K562 (cell line): ENCODE results near the gene PARD3. TPM values are rescaled to one million over a fixed set of nuclear protein-coding genes. Genes with fewer than 3 reads are reported as not detected.

Experiments used
- ATAC-seq: fragments of 200-7000 bp; cut with Tn5 transposase; 3 replicates; pipeline ENCODE4 v1.9.1; 2020; ENCODE audit warnings: moderate library complexity
- BruUV-seq: library from RNA; stranded (reverse); fragments of 400-500 nt; replicated peaks from 2 replicates; lab custom pipeline; 2021; lab: Mats Ljungman, UMichigan
- CTCF ChIA-PET: fragments of 300-600 bp; formaldehyde crosslinking; extraction: SDS; loops from one replicate; lab custom pipeline; 2021; ENCODE audit warnings: low intra/inter-chr PET ratio; lab: Yijun Ruan, JAX
- POLR2A ChIA-PET: fragments of 300-600, 350-650 bp; sonication (Branson Sonifier 250); formaldehyde crosslinking; extraction: SDS; loops from one replicate; lab custom pipeline; 2021; ENCODE audit warnings: antibody characterized with exemption, inconsistent platforms; lab: Yijun Ruan, JAX
- DNase-seq, 4 experiments: peaks; one replicate each; pipeline versions ENCODE4 v3.0.0 to v3.0.0-alpha.2; 2011 to 2018; ENCODE audit warnings: low spot score in 3 of 4, mixed read lengths in 3 of 4; ENCODE audit errors: extremely low read depth in 1 of 4
- FAIRE-seq: peaks from 2 replicates; lab custom pipeline; 2011; peaks lifted over from hg19 to GRCh38; lab: Jason Lieb, UNC
- H2AFZ ChIP-seq: 2 replicates; pipeline ENCODE4 v1.6.0; 2011; ENCODE audit warnings: low read depth, low read length, control low read depth, inconsistent platforms
- H3K27ac ChIP-seq: fragments of 200-600 bp; 3 replicates; pipeline ENCODE4 v1.8.0; 2011; ENCODE audit warnings: low read depth, mild to moderate bottlenecking, control low read depth, inconsistent platforms, low read length, moderate library complexity, mixed read lengths; ENCODE audit errors: extremely low read depth
- H3K27me3 ChIP-seq, 2 experiments: fragments of 300-600 bp in 1 of 2; 2 replicates in 1 of 2; 3 replicates in 1 of 2; pipeline versions ENCODE4 v1.6.0 to v1.8.0; 2011; ENCODE audit warnings: inconsistent platforms in 2 of 2, low read length in 2 of 2, mild to moderate bottlenecking in 1 of 2, mixed read lengths in 1 of 2, moderate library complexity in 1 of 2; ENCODE audit not compliant: control insufficient read depth in 2 of 2, insufficient read depth in 2 of 2
- H3K36me3 ChIP-seq: fragments of 300-600 bp; 3 replicates; pipeline ENCODE4 v1.8.0; 2011; ENCODE audit warnings: mild to moderate bottlenecking, low read length, inconsistent platforms; ENCODE audit not compliant: control insufficient read depth, insufficient read depth
- H3K4me1 ChIP-seq, 2 experiments: fragments of 200-600 bp in 1 of 2; replicated peaks in 1 of 2; 2 replicates in 1 of 2; 3 replicates in 1 of 2; pipeline versions ENCODE4 v1.5.1 to v1.8.0; 2011; ENCODE audit warnings: inconsistent platforms in 2 of 2, low read length in 2 of 2, mild to moderate bottlenecking in 1 of 2, mixed read lengths in 1 of 2, moderate library complexity in 1 of 2; ENCODE audit not compliant: control insufficient read depth in 2 of 2, insufficient read depth in 2 of 2
- H3K4me2 ChIP-seq: 2 replicates; pipeline ENCODE4 v1.6.1; 2011; ENCODE audit warnings: low read length, control low read depth, inconsistent platforms, mixed read lengths; ENCODE audit not compliant: insufficient read depth
- H3K4me3 ChIP-seq: fragments of 200-600 bp; sonication (generic), shearing (Covaris generic); 2 replicates; pipeline ENCODE4 v1.5.1; 2016; ENCODE audit warnings: control low read depth, inconsistent platforms
- H3K79me2 ChIP-seq: fragments of 200-600 bp; 3 replicates; pipeline ENCODE4 v1.8.0; 2011; ENCODE audit warnings: low read length, inconsistent platforms; ENCODE audit not compliant: control insufficient read depth, insufficient read depth
- H3K9ac ChIP-seq, 2 experiments: 2 replicates each; pipeline versions ENCODE4 v1.6.0 to v1.6.1; 2011; ENCODE audit warnings: low read depth in 2 of 2, low read length in 2 of 2, control low read depth in 1 of 2, inconsistent platforms in 1 of 2, mild to moderate bottlenecking in 1 of 2, mixed read lengths in 1 of 2; ENCODE audit not compliant: insufficient read depth in 1 of 2
- H3K9me1 ChIP-seq: one replicate; pipeline ENCODE4 v1.6.0; 2011; ENCODE audit warnings: inconsistent platforms, mild to moderate bottlenecking, low read length, moderate library complexity; ENCODE audit not compliant: control insufficient read depth, insufficient read depth
- H3K9me3 ChIP-seq: replicated peaks from 2 replicates; pipeline ENCODE4 v1.5.1; 2011; ENCODE audit warnings: low read depth, low read length, inconsistent platforms; ENCODE audit not compliant: control insufficient read depth, insufficient read depth
- H4K20me1 ChIP-seq: replicated peaks from 2 replicates; pipeline ENCODE4 v1.6.1; 2011; ENCODE audit warnings: low read length, inconsistent platforms, mixed read lengths; ENCODE audit not compliant: control insufficient read depth, insufficient read depth
- KAT7 ChIP-seq: sonication (generic); formaldehyde crosslinking; IDR thresholded peaks from 2 replicates; pipeline ENCODE4 v1.8.0; 2022; ENCODE audit warnings: missing genetic modification reagents, mild to moderate bottlenecking, borderline replicate concordance
- RFX1 ChIP-seq: fragments of 450-650 bp; IDR thresholded peaks from 2 replicates; pipeline ENCODE4 v1.6.1; 2016; ENCODE audit warnings: mild to moderate bottlenecking, moderate library complexity
- TARDBP ChIP-seq: fragments of 450-650 bp; IDR thresholded peaks from 2 replicates; pipeline ENCODE4 v1.6.1; 2016
- TEAD4 ChIP-seq, 2 experiments: sonication (generic) in 1 of 2; formaldehyde crosslinking in 1 of 2; IDR thresholded peaks; 2 replicates each; pipeline versions ENCODE4 v1.6.1 to v1.8.0; 2012 to 2022; ENCODE audit warnings: borderline replicate concordance in 1 of 2, inconsistent platforms in 1 of 2, low read length in 1 of 2, mild to moderate bottlenecking in 1 of 2, missing genetic modification reagents in 1 of 2
- whole genome bisulfite sequencing: fragments of 100-300 bp; shearing (Covaris generic); methylation state at CpG from one replicate; pipeline ENCODE4 v1.1.6; 2016; ENCODE audit warnings: low coverage, mixed read lengths; ENCODE audit not compliant: insufficient coverage; ENCODE audit errors: missing lambda C conversion rate; 5-methylcytosine and 5-hydroxymethylcytosine counted together
- in situ Hi-C: fragments of 300-500 bp; cut with MboI; formaldehyde crosslinking; loops from 4 replicates; pipeline ENCODE4 v1.15.0; 2018; ENCODE audit warnings: inconsistent platforms, mixed read lengths
- intact Hi-C: fragments of 100-400 bp; cut with micrococcal nuclease; formaldehyde crosslinking; loops from 2 replicates; pipeline ENCODE4 v1.14.2; 2022
- polyA plus RNA-seq, 8 experiments: library from polyadenylated mRNA; depleted of rRNA in 4 of 8; stranded (reverse) in 5 of 8; unstranded in 3 of 8; fragments of >200 nt; fragmentation: Nextera tagmentation in 2 of 8; fragmentation: Illumina TruSeq in 1 of 8; extraction: Ambion mirVana in 2 of 8; extraction: Trizol in 1 of 8; gene quantifications; 2 replicates each; pipeline versions ENCODE4 v1.2.1 to v1.2.3, GENCODE V29; 2011 to 2014; ENCODE audit warnings: inconsistent platforms in 1 of 8, missing spikeins in 1 of 8
- total RNA-seq, 7 experiments: library from RNA; depleted of rRNA in 6 of 7; stranded (reverse); fragments of >200 nt in 6 of 7; fragmentation: Illumina TruSeq in 2 of 7; extraction: Trizol in 2 of 7; gene quantifications; 2 replicates each; pipeline versions ENCODE4 v1.2.1 to v1.2.3, GENCODE V29; 2011 to 2021; ENCODE audit warnings: low replicate concordance in 1 of 7
- TF ChIP-seq, protein P1 (sequence below): fragments of 450-650 bp; IDR thresholded peaks from 2 replicates; pipeline ENCODE4 v1.6.1; 2016
- TF ChIP-seq, protein P2 (sequence below): fragments of 250-450 bp; sonication (Bioruptor Pico); IDR thresholded peaks from 2 replicates; pipeline ENCODE4 v1.4.0; 2020; ENCODE audit warnings: borderline replicate concordance
- TF ChIP-seq, protein P3 (sequence below): fragments of 450-650 bp; formaldehyde crosslinking; IDR thresholded peaks from 2 replicates; pipeline ENCODE4 v1.4.0; 2020; ENCODE audit warnings: mild to moderate bottlenecking, moderate library complexity
- TF ChIP-seq, protein P4 (sequence below), 2 experiments: fragments of 450-650 bp in 1 of 2; sonication (generic) in 1 of 2; formaldehyde crosslinking; conservative IDR thresholded peaks; 2 replicates each; pipeline versions ENCODE4 v1.4.0 to v1.8.1; 2020 to 2022; ENCODE audit warnings: mild to moderate bottlenecking in 1 of 2, missing genetic modification reagents in 1 of 2

The PARD3 gene
- total and polyA plus RNA-seq, 9 of the 15 experiments (the other 6 are each of a cell fraction or from before 2014, with no cell fraction given) = 2.7 to 11.7 (median 7.7) TPM

DNA sequence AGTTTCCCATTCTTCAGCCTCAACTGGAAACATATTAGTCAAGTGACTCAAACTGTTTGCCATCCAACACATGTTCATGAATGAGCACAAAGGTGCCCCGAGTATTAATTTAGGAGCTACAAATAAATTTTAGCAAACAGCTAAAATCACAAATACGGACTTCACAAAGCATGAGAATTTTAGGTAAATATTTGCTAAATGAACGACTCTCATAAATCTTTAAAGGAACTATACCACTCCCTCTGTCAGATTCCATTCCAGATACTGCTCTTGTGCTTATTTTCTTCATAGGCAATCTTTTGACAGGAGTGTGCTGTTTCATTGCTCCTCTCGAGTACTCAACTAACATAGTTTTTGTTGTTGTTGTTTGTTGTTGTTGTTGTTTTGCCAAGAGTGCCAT is 330.9 kb downstream of the PARD3 start (continued):
- TF ChIP-seq, protein P1, sequence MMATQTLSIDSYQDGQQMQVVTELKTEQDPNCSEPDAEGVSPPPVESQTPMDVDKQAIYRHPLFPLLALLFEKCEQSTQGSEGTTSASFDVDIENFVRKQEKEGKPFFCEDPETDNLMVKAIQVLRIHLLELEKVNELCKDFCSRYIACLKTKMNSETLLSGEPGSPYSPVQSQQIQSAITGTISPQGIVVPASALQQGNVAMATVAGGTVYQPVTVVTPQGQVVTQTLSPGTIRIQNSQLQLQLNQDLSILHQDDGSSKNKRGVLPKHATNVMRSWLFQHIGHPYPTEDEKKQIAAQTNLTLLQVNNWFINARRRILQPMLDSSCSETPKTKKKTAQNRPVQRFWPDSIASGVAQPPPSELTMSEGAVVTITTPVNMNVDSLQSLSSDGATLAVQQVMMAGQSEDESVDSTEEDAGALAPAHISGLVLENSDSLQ = no peak
- TF ChIP-seq RFX1 = no peak
- TF ChIP-seq, protein P2, sequence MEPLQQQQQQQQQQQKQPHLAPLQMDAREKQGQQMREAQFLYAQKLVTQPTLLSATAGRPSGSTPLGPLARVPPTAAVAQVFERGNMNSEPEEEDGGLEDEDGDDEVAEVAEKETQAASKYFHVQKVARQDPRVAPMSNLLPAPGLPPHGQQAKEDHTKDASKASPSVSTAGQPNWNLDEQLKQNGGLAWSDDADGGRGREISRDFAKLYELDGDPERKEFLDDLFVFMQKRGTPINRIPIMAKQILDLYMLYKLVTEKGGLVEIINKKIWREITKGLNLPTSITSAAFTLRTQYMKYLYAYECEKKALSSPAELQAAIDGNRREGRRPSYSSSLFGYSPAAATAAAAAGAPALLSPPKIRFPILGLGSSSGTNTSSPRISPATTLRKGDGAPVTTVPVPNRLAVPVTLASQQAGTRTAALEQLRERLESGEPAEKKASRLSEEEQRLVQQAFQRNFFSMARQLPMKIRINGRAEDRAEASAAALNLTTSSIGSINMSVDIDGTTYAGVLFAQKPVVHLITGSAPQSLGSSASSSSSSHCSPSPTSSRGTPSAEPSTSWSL (CRISPR knock-in tag) = no peak
- no peak for TF ChIP-seq KAT7 (CRISPR knock-in tag)
- no peak for TF ChIP-seq TEAD4 (IDR thresholded peaks at IDR 0.05; ENCODE audit: low read length)
- no peak for TF ChIP-seq TEAD4 (CRISPR knock-in tag; IDR thresholded peaks at IDR 0.05; ENCODE audit: borderline replicate concordance)
- TF ChIP-seq, all 486 proteins: peak for 0

DNA sequence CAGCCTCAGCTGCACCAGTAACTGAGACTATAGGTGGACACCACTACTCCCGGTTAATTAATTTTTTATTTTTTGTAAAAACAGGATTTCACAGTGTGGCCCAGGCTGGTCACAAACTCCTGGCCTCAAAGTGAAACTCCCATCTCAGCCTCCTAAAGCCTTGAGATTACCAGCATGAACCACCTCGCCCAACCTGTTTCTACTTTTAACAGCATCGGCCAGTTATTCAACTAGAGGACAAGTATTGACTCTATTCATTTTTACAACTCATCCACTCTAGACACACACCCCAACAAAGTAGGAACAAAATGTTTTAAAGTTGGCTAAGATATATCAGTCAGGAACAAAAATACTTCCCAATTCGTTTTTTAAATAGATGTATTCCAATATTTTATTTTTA is 334.8 kb downstream of the PARD3 start:
- Histone ChIP-seq H2AFZ (no peak overlapping the region), H3K4me1 (no peaks in the 10 kb centered on the region)
- no peak for DNase-seq
- TF ChIP-seq, protein P3, sequence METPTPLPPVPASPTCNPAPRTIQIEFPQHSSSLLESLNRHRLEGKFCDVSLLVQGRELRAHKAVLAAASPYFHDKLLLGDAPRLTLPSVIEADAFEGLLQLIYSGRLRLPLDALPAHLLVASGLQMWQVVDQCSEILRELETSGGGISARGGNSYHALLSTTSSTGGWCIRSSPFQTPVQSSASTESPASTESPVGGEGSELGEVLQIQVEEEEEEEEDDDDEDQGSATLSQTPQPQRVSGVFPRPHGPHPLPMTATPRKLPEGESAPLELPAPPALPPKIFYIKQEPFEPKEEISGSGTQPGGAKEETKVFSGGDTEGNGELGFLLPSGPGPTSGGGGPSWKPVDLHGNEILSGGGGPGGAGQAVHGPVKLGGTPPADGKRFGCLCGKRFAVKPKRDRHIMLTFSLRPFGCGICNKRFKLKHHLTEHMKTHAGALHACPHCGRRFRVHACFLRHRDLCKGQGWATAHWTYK (CRISPR knock-in tag) = no peak
- TF ChIP-seq, protein P4, sequence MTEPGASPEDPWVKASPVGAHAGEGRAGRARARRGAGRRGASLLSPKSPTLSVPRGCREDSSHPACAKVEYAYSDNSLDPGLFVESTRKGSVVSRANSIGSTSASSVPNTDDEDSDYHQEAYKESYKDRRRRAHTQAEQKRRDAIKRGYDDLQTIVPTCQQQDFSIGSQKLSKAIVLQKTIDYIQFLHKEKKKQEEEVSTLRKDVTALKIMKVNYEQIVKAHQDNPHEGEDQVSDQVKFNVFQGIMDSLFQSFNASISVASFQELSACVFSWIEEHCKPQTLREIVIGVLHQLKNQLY (CRISPR knock-in tag; conservative IDR thresholded peaks at IDR 0.05) = no peak
- no peak for TF ChIP-seq TARDBP
- TF ChIP-seq, all 486 proteins: peak for 0
- Histone ChIP-seq H3K4me2 (no peak overlapping the region), H3K9ac (no peak overlapping the region), H4K20me1 (0 out of 2 replicates have a peak, but pooled peaks cover 5% of the 10 kb centered on the region), H3K36me3 (no peaks in the 10 kb centered on the region), H3K9me1 (no peaks in the 10 kb centered on the region), H3K4me3 (no peak overlapping the region), H3K9me3 (no peaks in the 10 kb centered on the region), H3K27ac (no peak overlapping the region), H3K27me3 (no peaks in the 10 kb centered on the region; a peak in 1 of 5 replicates), H3K79me2 (no peaks in the 10 kb centered on the region)
- FAIRE-seq (no peak), ATAC-seq (no peak)
- no TSS peak for BruUV-seq
- intact Hi-C loops = no loop called here
- ChIA-PET CTCF (no interaction called here), POLR2A (interaction anchor here (1.2 kb wide), 1 partner anchor 10 kb away, joined by 5 read pairs; no protein-coding TSS in a partner anchor)
- in situ Hi-C loops = no loop called here
- 10% methylated on average over 4 of the region's 4 CpGs for WGBS
